HepG2 (cell line): ENCODE measurements around the gene CEP250. TPM values are rescaled to one million over a fixed set of nuclear protein-coding genes. Genes with fewer than 3 reads are reported as not detected.
A peak's percentile ranks its signal among the peaks of the same experiment; 100 is the strongest.

Source experiments
- ATAC-seq: fragments of 200-7000 bp; cut with Tn5 transposase; 3 replicates; pipeline ENCODE4 v1.9.1; 2020; ENCODE audit warnings: mild to moderate bottlenecking, moderate library complexity
- BruUV-seq: library from RNA; stranded (reverse); fragments of 400-500 nt; replicated peaks from 2 replicates; lab custom pipeline; 2021; lab: Mats Ljungman, UMichigan
- CTCF ChIA-PET: fragments of 300-600 bp; formaldehyde crosslinking; extraction: SDS; loops from one replicate; lab custom pipeline; 2021; ENCODE audit warnings: low total read pairs, inconsistent platforms, low intra/inter-chr PET ratio; lab: Yijun Ruan, JAX
- POLR2A ChIA-PET: fragments of 350-600 bp; sonication (Branson Sonifier 250); formaldehyde crosslinking; loops from one replicate; lab custom pipeline; 2020; ENCODE audit warnings: antibody characterized with exemption, inconsistent platforms; lab: Yijun Ruan, JAX
- DNase-seq: peaks from one replicate; pipeline ENCODE4 v3.0.0-alpha.2; 2015; ENCODE audit warnings: low spot score
- FAIRE-seq: peaks from 3 replicates; lab custom pipeline; 2011; peaks lifted over from hg19 to GRCh38; lab: Jason Lieb, UNC
- H2AFZ ChIP-seq: one replicate; pipeline ENCODE4 v1.6.1; 2011; ENCODE audit warnings: low read length, inconsistent platforms
- H3K27ac ChIP-seq: fragments of 300-600 bp; 3 replicates; pipeline ENCODE4 v1.8.0; 2011; ENCODE audit warnings: mixed run types, mild to moderate bottlenecking, mixed read lengths, low read length, inconsistent platforms; ENCODE audit not compliant: insufficient read depth; ENCODE audit errors: extremely low read length
- H3K27me3 ChIP-seq, 2 experiments: fragments of 200-600 bp in 1 of 2; 2 replicates in 1 of 2; 3 replicates in 1 of 2; pipeline versions ENCODE4 v1.6.0 to v1.8.0; 2011; ENCODE audit warnings: low read length in 2 of 2, mild to moderate bottlenecking in 2 of 2, moderate library complexity in 2 of 2, inconsistent platforms in 1 of 2; ENCODE audit not compliant: insufficient read depth in 2 of 2, control insufficient read depth in 1 of 2
- H3K36me3 ChIP-seq, 2 experiments: fragments of 200-600 bp in 1 of 2; replicated peaks in 1 of 2; 2 replicates in 1 of 2; 3 replicates in 1 of 2; pipeline versions ENCODE4 v1.5.1 to v1.8.0; 2011; ENCODE audit warnings: low read length in 2 of 2, inconsistent platforms in 1 of 2; ENCODE audit not compliant: insufficient read depth in 2 of 2, control insufficient read depth in 1 of 2
- H3K4me1 ChIP-seq: 2 replicates; pipeline ENCODE4 v1.5.1; 2012; ENCODE audit warnings: low read length, inconsistent platforms; ENCODE audit not compliant: insufficient read depth
- H3K4me2 ChIP-seq: 2 replicates; pipeline ENCODE4 v1.6.0; 2011; ENCODE audit warnings: low read depth, low read length, inconsistent platforms
- H3K4me3 ChIP-seq, 3 experiments: fragments of 200-600 bp in 1 of 3; sonication (generic), shearing (Covaris generic) in 1 of 3; replicated peaks in 1 of 3; 2 replicates each; pipeline ENCODE4 v1.5.1; 2011 to 2016; ENCODE audit warnings: low read length in 3 of 3, inconsistent platforms in 2 of 3, low read depth in 2 of 3, mild to moderate bottlenecking in 2 of 3, control low read depth in 1 of 3, mixed read lengths in 1 of 3; ENCODE audit not compliant: insufficient read depth in 1 of 3
- H3K79me2 ChIP-seq: one replicate; pipeline ENCODE4 v1.6.1; 2011; ENCODE audit warnings: low read length, inconsistent platforms; ENCODE audit not compliant: insufficient read depth
- H3K9ac ChIP-seq: 2 replicates; pipeline ENCODE4 v1.6.0; 2011; ENCODE audit warnings: mild to moderate bottlenecking, low read depth, low read length, inconsistent platforms; ENCODE audit not compliant: insufficient read depth
- H3K9me3 ChIP-seq: 2 replicates; pipeline ENCODE4 v1.5.1; 2012; ENCODE audit warnings: mild to moderate bottlenecking, low read length
- H4K20me1 ChIP-seq: 2 replicates; pipeline ENCODE4 v1.6.0; 2011; ENCODE audit warnings: inconsistent platforms, mild to moderate bottlenecking, low read length, moderate library complexity; ENCODE audit not compliant: insufficient read depth
- NFIB ChIP-seq: sonication (generic); formaldehyde crosslinking; IDR thresholded peaks from 2 replicates; pipeline ENCODE4 v1.9.0; 2021; ENCODE audit warnings: missing genetic modification reagents, mild to moderate bottlenecking, borderline replicate concordance
- SP5 ChIP-seq: IDR thresholded peaks from 2 replicates; pipeline ENCODE4 v1.6.1; 2016; ENCODE audit warnings: low read depth, borderline replicate concordance
- ZBTB10 ChIP-seq: sonication (generic); formaldehyde crosslinking; IDR thresholded peaks from 2 replicates; pipeline ENCODE4 v1.4.0; 2020; ENCODE audit warnings: missing genetic modification reagents, borderline replicate concordance
- ZBTB33 ChIP-seq: sonication (generic); formaldehyde crosslinking; IDR thresholded peaks from 2 replicates; pipeline ENCODE4 v1.4.0; 2020; ENCODE audit warnings: missing genetic modification reagents
- ZC3H13 ChIP-seq: sonication (generic); formaldehyde crosslinking; IDR thresholded peaks from 2 replicates; pipeline ENCODE4 v1.8.1; 2023; ENCODE audit warnings: mild to moderate bottlenecking, missing genetic modification reagents, moderate library complexity
- WGBS: methylation state at CpG from one replicate; pipeline ENCODE4 v1.1.6; 2017; ENCODE audit warnings: low lambda C conversion rate; 5-methylcytosine and 5-hydroxymethylcytosine counted together
- in situ Hi-C: cut with HindIII; loops from 2 replicates; pipeline ENCODE4 v1.10.0; 2017; ENCODE audit warnings: low pct_unique_long_range_greater_than_20kb; ENCODE audit not compliant: extremely low pct_ligation_motif_present
- intact Hi-C: fragments of 100-400 bp; cut with micrococcal nuclease; formaldehyde crosslinking; loops from one replicate; pipeline ENCODE4 v1.10.0; 2022; ENCODE audit not compliant: unreplicated experiment
- polyA plus RNA-seq, 8 experiments: library from polyadenylated mRNA; depleted of rRNA in 3 of 8; stranded (reverse) in 7 of 8; unstranded in 1 of 8; fragments of >200 nt; fragmentation: Illumina TruSeq in 4 of 8; extraction: Trizol in 4 of 8; gene quantifications; 2 replicates each; pipeline versions ENCODE4 v1.2.1 to v1.2.3, GENCODE V29; 2011 to 2016; ENCODE audit warnings: low read depth in 4 of 8, missing spikeins in 1 of 8, mixed read lengths in 1 of 8; ENCODE audit not compliant: insufficient read depth in 1 of 8
- total RNA-seq, 5 experiments: library from RNA; depleted of rRNA; stranded (reverse); fragments of >200 nt; fragmentation: Illumina TruSeq; extraction: Trizol; gene quantifications; 2 replicates each; pipeline ENCODE4 v1.2.3, GENCODE V29; 2016; ENCODE audit warnings: low read depth in 1 of 5

The CEP250 gene
- total and polyA plus RNA-seq, 2 of the 13 experiments (the other 11 are each of a cell fraction or from before 2014, with no cell fraction given), result 28.8 to 55.3 TPM

- Histone ChIP-seq H2AFZ (no peak overlapping the region), H3K27ac (no peak overlapping the region), H3K9me3 (no peaks in the 10 kb centered on the region), H3K4me1 (0 out of 2 replicates have a peak, but pooled peaks cover under 1% of the 10 kb centered on the region), H3K4me3 (no peak overlapping the region), H3K4me2 (no peak overlapping the region), H3K36me3 (no peaks in the 10 kb centered on the region), H3K9ac (no peak overlapping the region), H4K20me1 (no peaks in the 10 kb centered on the region), H3K27me3 (no peaks in the 10 kb centered on the region), H3K79me2 (no peaks in the 10 kb centered on the region)
- no peak for ATAC-seq
- no TSS peak for BruUV-seq
- intact Hi-C loops (loop anchor here (5.0 kb wide), 1 partner anchor 52 kb away; the partner anchor contains the start of gene SPAG4), in situ Hi-C loops (no loop called here)
- ChIA-PET CTCF (no interaction called here), POLR2A (no interaction called here)
- DNase-seq, result no peak
- FAIRE-seq, result no peak
- WGBS, result 89% methylated on average over 7 of the region's 7 CpGs
- TF ChIP-seq ZBTB10 (CRISPR knock-in tag) (no peak), SP5 (CRISPR knock-in tag) (no peak), NFIB (CRISPR knock-in tag) (peak; percentile 79; the same call in 1 of the 2 replicates), ZC3H13 (CRISPR knock-in tag) (no peak), ZBTB33 (CRISPR knock-in tag) (no peak)
Observed at GRCh38 chr20:35564905-35565304, 109.5 kb downstream of the CEP250 start.
